HEK293 (cell line): ENCODE results near the gene CYB5RL.

Experiments
- CTCF ChIA-PET: fragments of 350-600 bp; formaldehyde crosslinking; extraction: SDS; loops from one replicate; lab custom pipeline; 2021; ENCODE audit warnings: antibody characterized with exemption; lab: Yijun Ruan, JAX
- POLR2A ChIA-PET: fragments of 300-600 bp; formaldehyde crosslinking; extraction: SDS; loops from one replicate; lab custom pipeline; 2020; ENCODE audit warnings: antibody characterized with exemption, inconsistent platforms; lab: Yijun Ruan, JAX
- H3K27ac ChIP-seq: fragments of 200-500 bp; sonication (Bioruptor generic); 2 replicates; pipeline ENCODE4 v1.5.1; 2014; ENCODE audit warnings: low read depth, low read length, control low read depth, inconsistent platforms; ENCODE audit errors: extremely low read depth
- H3K36me3 ChIP-seq, 2 experiments: fragments of 200-500 bp in 1 of 2; sonication (Bioruptor generic) in 1 of 2; 1 replicate in 1 of 2; 2 replicates in 1 of 2; pipeline ENCODE4 v1.5.1; 2014 to 2017; ENCODE audit warnings: inconsistent platforms in 2 of 2, low read length in 2 of 2; ENCODE audit not compliant: control insufficient read depth in 2 of 2, insufficient read depth in 1 of 2
- H3K4me1 ChIP-seq: fragments of 200-500 bp; sonication (Bioruptor generic); 2 replicates; pipeline ENCODE4 v1.5.1; 2014; ENCODE audit warnings: mild to moderate bottlenecking, low read length, inconsistent platforms; ENCODE audit not compliant: control insufficient read depth, insufficient read depth
- H3K4me3 ChIP-seq: 2 replicates; pipeline ENCODE4 v1.5.1; 2011; ENCODE audit warnings: low read depth, mild to moderate bottlenecking, control low read depth, low read length, moderate library complexity
- H3K9me3 ChIP-seq: fragments of 200-500 bp; sonication (Bioruptor generic); 2 replicates; pipeline ENCODE4 v1.5.1; 2014; ENCODE audit warnings: low read depth, low read length, inconsistent platforms; ENCODE audit not compliant: control insufficient read depth, insufficient read depth
- GLI2 ChIP-seq: fragments of 450-650 bp; formaldehyde crosslinking; IDR thresholded peaks from 2 replicates; pipeline ENCODE4; 2017; ENCODE audit warnings: missing biosample characterization, missing genetic modification characterization, low read depth, borderline replicate concordance
- HOXD13 ChIP-seq: sonication (generic); formaldehyde crosslinking; IDR thresholded peaks from 2 replicates; pipeline ENCODE4 v1.8.0; 2022; ENCODE audit warnings: missing genetic modification reagents, borderline replicate concordance
- KLF10 ChIP-seq: fragments of 450-650 bp; IDR thresholded peaks from 2 replicates; pipeline ENCODE4 v1.5.1; 2018; ENCODE audit warnings: missing biosample characterization, mild to moderate bottlenecking, missing genetic modification characterization
- PRDM1 ChIP-seq: fragments of 450-650 bp; formaldehyde crosslinking; IDR thresholded peaks from 2 replicates; pipeline ENCODE4; 2016; ENCODE audit warnings: missing biosample characterization, missing genetic modification characterization
- ZEB2 ChIP-seq: fragments of 450-650 bp; formaldehyde crosslinking; IDR thresholded peaks from 2 replicates; pipeline ENCODE4 v1.5.1; 2016; ENCODE audit warnings: missing biosample characterization, missing genetic modification characterization
- ZFP37 ChIP-seq: fragments of 450-650 bp; formaldehyde crosslinking; IDR thresholded peaks from 2 replicates; pipeline ENCODE4 v1.5.1; 2016; ENCODE audit warnings: missing biosample characterization, missing genetic modification characterization
- ZFP69B ChIP-seq: fragments of 450-650 bp; formaldehyde crosslinking; IDR thresholded peaks from 2 replicates; pipeline ENCODE4 v1.5.1; 2016; ENCODE audit warnings: missing biosample characterization, missing genetic modification characterization
- ZNF146 ChIP-seq: fragments of 450-650 bp; formaldehyde crosslinking; IDR thresholded peaks from 2 replicates; pipeline ENCODE4 v1.5.1; 2016; ENCODE audit warnings: missing biosample characterization, missing genetic modification characterization
- ZNF335 ChIP-seq: fragments of 450-650 bp; formaldehyde crosslinking; conservative IDR thresholded peaks from 2 replicates; pipeline ENCODE4 v1.5.1; 2016; ENCODE audit warnings: missing biosample characterization, missing genetic modification characterization
- ZNF366 ChIP-seq: fragments of 450-650 bp; formaldehyde crosslinking; conservative IDR thresholded peaks from 2 replicates; pipeline ENCODE4 v1.5.1; 2016; ENCODE audit warnings: missing biosample characterization, missing genetic modification characterization
- ZNF416 ChIP-seq: fragments of 450-650 bp; formaldehyde crosslinking; IDR thresholded peaks from 2 replicates; pipeline ENCODE4 v1.5.1; 2016; ENCODE audit warnings: missing biosample characterization, missing genetic modification characterization
- ZNF777 ChIP-seq: fragments of 450-650 bp; formaldehyde crosslinking; IDR thresholded peaks from 2 replicates; pipeline ENCODE4 v1.5.1; 2017; ENCODE audit warnings: missing biosample characterization, missing genetic modification characterization, borderline replicate concordance
- TF ChIP-seq, protein P1 (sequence below): fragments of 450-650 bp; formaldehyde crosslinking; IDR thresholded peaks from 2 replicates; pipeline ENCODE4 v1.5.1; 2017; ENCODE audit warnings: missing biosample characterization, mild to moderate bottlenecking, missing genetic modification characterization, moderate library complexity

Gene CYB5RL

DNA sequence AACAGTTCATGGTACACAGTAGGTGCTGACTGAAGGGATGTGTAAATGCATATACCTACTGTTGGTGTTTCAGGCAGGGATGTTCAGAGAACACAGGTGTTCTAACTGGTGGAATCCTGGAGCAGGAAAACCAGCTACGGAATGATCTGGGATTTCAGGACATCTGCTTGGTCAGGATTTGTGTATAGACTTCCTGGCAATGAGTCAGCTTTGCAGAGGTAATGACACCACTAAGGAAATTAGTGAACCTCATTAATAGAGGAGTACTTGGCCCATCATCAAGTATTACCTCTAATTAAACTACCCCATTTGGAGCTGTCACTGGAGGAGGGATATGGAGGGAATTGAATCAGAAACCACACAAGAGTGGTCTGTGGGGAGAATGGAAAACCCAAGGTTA, 7.5 kb upstream of the CYB5RL start:
- TF ChIP-seq HOXD13 (CRISPR knock-in tag) (no peak), ZNF777 (tag by site-specific recombination) (no peak), ZEB2 (no peak), ZNF146 (no peak), ZFP69B (no peak), GLI2 (tag by site-specific recombination) (no peak)
- TF ChIP-seq, all 188 proteins: peak for 0
- peaks cover 60 to 90% of the 10 kb centered on the region in 2 experiments for H3K36me3 ChIP-seq
- H3K4me1 ChIP-seq = no peaks in the 10 kb centered on the region
- ChIA-PET POLR2A (no interaction called here), CTCF (no interaction called here)
- no peaks in the 10 kb centered on the region for H3K9me3 ChIP-seq
- no peak overlapping the region for H3K4me3 ChIP-seq
- no peak overlapping the region for H3K27ac ChIP-seq

DNA sequence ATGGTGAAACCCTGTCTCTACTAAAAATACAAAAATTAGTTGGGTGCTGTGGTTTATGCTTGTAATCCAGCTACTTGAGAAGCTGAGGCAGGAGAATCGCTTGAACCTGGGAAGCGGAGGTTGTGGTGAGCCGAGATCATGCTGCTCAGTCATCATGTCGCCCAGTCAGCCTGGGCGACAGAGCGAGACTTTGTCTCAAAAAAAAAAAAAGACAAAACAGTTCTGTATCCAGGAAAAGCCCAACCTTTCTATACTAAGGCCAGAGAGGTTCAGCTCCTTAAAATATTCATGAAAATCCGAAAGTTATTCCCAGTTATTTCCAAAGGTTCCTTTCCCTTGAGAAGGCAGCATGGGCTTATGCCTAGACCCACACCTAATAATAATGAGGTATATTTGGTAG, 4.4 kb upstream of the CYB5RL start:
- peaks cover 5% of the 10 kb centered on the region for H3K4me1 ChIP-seq
- ChIA-PET POLR2A (interaction anchor here (0.5 to 0.6 kb wide), 2 partner anchors 100 to 729 kb away, joined by 3 read pairs; no protein-coding TSS in a partner anchor), CTCF (interaction anchor here (0.6 to 2.1 kb wide), 2 partner anchors 23 kb away, joined by 4 to 7 read pairs; no protein-coding TSS in a partner anchor)
- no peaks in the 10 kb centered on the region for H3K9me3 ChIP-seq
- peaks cover 43 to 71% of the 10 kb centered on the region in 2 experiments for H3K36me3 ChIP-seq
- H3K27ac ChIP-seq = no peak overlapping the region
- no peak overlapping the region for H3K4me3 ChIP-seq
- TF ChIP-seq ZNF366 = no peak
- TF ChIP-seq, protein P1, sequence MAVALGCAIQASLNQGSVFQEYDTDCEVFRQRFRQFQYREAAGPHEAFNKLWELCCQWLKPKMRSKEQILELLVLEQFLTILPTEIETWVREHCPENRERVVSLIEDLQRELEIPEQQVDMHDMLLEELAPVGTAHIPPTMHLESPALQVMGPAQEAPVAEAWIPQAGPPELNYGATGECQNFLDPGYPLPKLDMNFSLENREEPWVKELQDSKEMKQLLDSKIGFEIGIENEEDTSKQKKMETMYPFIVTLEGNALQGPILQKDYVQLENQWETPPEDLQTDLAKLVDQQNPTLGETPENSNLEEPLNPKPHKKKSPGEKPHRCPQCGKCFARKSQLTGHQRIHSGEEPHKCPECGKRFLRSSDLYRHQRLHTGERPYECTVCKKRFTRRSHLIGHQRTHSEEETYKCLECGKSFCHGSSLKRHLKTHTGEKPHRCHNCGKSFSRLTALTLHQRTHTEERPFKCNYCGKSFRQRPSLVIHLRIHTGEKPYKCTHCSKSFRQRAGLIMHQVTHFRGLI (tag by site-specific recombination) = peak; percentile 83

DNA sequence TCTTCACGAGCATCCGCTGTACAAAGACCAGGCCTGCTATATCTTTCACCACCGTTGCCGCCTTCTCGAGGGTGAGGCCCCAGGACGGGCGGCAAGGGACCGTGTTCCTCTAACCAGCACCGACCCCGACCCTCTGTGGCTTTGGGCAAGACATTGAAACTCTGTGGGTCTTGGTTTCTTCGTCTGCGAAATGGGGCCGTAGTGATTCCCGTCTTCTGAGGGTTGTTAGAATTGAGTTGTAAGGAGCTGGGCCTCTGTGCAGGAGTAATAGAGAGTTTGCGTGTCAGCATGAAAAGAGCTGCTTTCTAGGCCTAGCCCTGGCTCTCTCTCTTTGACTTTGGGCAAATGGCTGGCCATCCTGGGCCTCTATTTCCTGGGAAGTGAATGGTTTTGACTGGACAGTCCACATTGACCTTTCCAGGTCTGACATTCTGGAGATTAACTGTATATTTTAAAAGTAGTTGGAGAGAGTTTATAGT, 728 bp upstream of the CYB5RL start:
- CTCF ChIA-PET = interaction anchor here (1.4 kb wide), 1 partner anchor 19 kb away, joined by 4 read pairs; no protein-coding TSS in a partner anchor

DNA sequence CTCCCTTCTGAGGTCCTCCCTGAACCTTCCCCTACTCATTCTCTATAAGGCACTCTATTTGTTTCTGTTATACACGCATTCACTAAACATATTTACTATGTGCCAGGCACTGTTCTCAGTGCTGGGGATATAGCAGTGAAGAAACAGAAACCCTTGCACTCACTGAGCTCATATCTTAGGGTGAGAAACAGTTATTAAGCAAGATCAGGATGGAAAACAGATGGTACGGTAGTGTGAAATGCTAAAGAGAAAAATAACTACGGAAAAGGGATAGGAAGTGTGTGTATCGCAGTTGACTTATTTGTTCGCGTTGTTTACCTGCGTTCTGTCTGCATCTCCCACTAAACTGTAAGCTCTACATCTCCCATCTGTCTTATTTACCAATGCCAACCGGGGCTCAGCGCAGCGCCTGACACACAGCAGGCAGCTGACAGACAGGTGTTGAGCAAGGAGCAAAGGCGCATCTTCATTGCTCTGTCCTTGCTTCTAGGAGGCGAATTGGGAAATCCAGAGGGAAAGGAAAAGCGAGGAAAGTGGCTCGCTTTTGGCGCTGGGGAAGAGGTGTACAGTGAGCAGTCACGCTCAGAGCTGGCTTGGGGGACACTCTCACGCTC, 572 bp downstream of the CYB5RL start:
- TF ChIP-seq ZNF335 (tag by site-specific recombination) (no peak), ZFP37 (tag by site-specific recombination) (0 out of 2 replicates have a peak, but pooled peaks have one; percentile 17), ZNF416 (no peak), PRDM1 (peak; percentile 86)
- peak overlapping the region; percentile 72 for H3K4me3 ChIP-seq
- H3K27ac ChIP-seq = no peak overlapping the region
- H3K9me3 ChIP-seq = no peaks in the 10 kb centered on the region
- H3K36me3 ChIP-seq = peaks cover 16 to 50% of the 10 kb centered on the region in 2 experiments
- CTCF ChIA-PET = interaction anchor here (0.6 to 2.3 kb wide), 3 partner anchors 17 to 332 kb away, joined by 3 to 11 read pairs (median 4); no protein-coding TSS in a partner anchor
- peaks cover 5% of the 10 kb centered on the region for H3K4me1 ChIP-seq
- POLR2A ChIA-PET = interaction anchor here (0.6 to 2.0 kb wide), 21 partner anchors 10 to 290 kb away, joined by 3 to 7 read pairs (median 4); no protein-coding TSS in a partner anchor

More for the DNA sequence above, 728 bp upstream of the CYB5RL start:
- peak overlapping the region; percentile 61; the same call in 1 of the 2 replicates for H3K27ac ChIP-seq
- H3K4me3 ChIP-seq = peak overlapping the region; percentile 72
- POLR2A ChIA-PET = interaction anchor here (0.5 to 2.0 kb wide), 17 partner anchors 9 to 288 kb away, joined by 3 to 7 read pairs (median 4); no protein-coding TSS in a partner anchor
- TF ChIP-seq ZNF335 (tag by site-specific recombination) (peak; percentile 70), KLF10 (no peak)
- H3K36me3 ChIP-seq = peaks cover 25 to 50% of the 10 kb centered on the region in 2 experiments; a peak in 2 of 3 replicates
- H3K4me1 ChIP-seq = peaks cover 5% of the 10 kb centered on the region
- H3K9me3 ChIP-seq = no peaks in the 10 kb centered on the region
